Ovary (tissue), 9 donors: Measurements from ENCODE around the gene NID1. TPM values are rescaled to one million over a fixed set of nuclear protein-coding genes. Genes with fewer than 3 reads are reported as not detected.

Experiments
- DNase-seq, 5 donors: peaks; one replicate each; pipeline ENCODE4 v3.0.0-alpha.2; 2019 to 2020
- H3K27ac ChIP-seq, 2 donors: fragments of 200-600 bp; one replicate each; pipeline versions ENCODE4 v1.5.1 to v1.8.0; 2019 to 2022
- H3K27me3 ChIP-seq: fragments of 200-600 bp; one replicate; pipeline ENCODE4 v1.8.0; 2022
- H3K36me3 ChIP-seq: fragments of 200-600 bp; sonication (generic); one replicate; pipeline ENCODE4 v1.5.1; 2019
- H3K4me1 ChIP-seq: one replicate; pipeline ENCODE4 v1.8.1; 2013; ENCODE audit warnings: mild to moderate bottlenecking, moderate library complexity; ENCODE audit not compliant: insufficient read depth
- H3K4me3 ChIP-seq: fragments of 200-600 bp; sonication (generic); one replicate; pipeline ENCODE4 v1.5.1; 2017
- H3K9me3 ChIP-seq, 2 donors: fragments of 200-600 bp in 1 of 2; sonication (generic) in 1 of 2; one replicate each; pipeline versions ENCODE4 v1.5.1 to v1.8.1; 2013 to 2019; ENCODE audit warnings: mild to moderate bottlenecking in 1 of 2, moderate library complexity in 1 of 2
- EP300 ChIP-seq: sonication (generic); formaldehyde crosslinking; IDR thresholded peaks from one replicate; pipeline ENCODE4 v1.6.1; 2017; ENCODE audit warnings: antibody characterized with exemption
- POLR2A ChIP-seq: fragments of 450-650 bp; IDR thresholded peaks from one replicate; pipeline ENCODE4 v1.6.1; 2017; ENCODE audit warnings: antibody characterized with exemption, mild to moderate bottlenecking, moderate library complexity
- WGBS, 3 donors: extraction: QIAGEN DNeasy Blood & Tissue Kit in 1 of 3; methylation state at CpG; one replicate each; pipeline versions ENCODE4 v1.1.5 to v1.1.7; 2013 to 2017; 5-methylcytosine and 5-hydroxymethylcytosine counted together
- intact Hi-C, 4 donors: fragments of 100-400 bp; cut with DNase I; formaldehyde crosslinking; loops; one replicate each; pipeline versions ENCODE4 v1.11.0 to v1.15.1; 2022 to 2023
- polyA plus RNA-seq, 2 donors: library from polyadenylated mRNA; stranded (reverse); fragments of 200-250 nt in 1 of 2; fragments of 350-450 nt in 1 of 2; fragmentation: Illumina TruSeq in 1 of 2; extraction: RNeasy Lipid Tissue Mini Kit (QIAGEN cat#74804) in 1 of 2; gene quantifications; one replicate each; pipeline ENCODE4 v1.2.3, GENCODE V29; 2013 to 2014
- total RNA-seq, 7 donors: library from RNA; depleted of rRNA in 2 of 7; stranded (reverse); fragments of >200 nt in 2 of 7; fragmentation: NEBNext Ultra II Directional in 3 of 7; extraction: Animal tissue kit (Norgen Biotek cat#: 25700) in 3 of 7; gene quantifications; one replicate each; pipeline versions ENCODE4 v1.1.0 to v1.2.4, GENCODE V29; 2016 to 2023
- TF ChIP-seq, protein P1 (sequence below), 3 donors: fragments of 450-650 bp in 2 of 3; fragments of 200-600 bp in 1 of 3; IDR thresholded peaks; one replicate each; pipeline versions ENCODE4 v1.5.1 to v1.8.0; 2016 to 2022; ENCODE audit warnings: antibody characterized with exemption in 3 of 3, mild to moderate bottlenecking in 1 of 3
- donor health status: DM: no; HTN: no; CAD: no; lungs with moderate emphysema.
- donor health status: DM: no; HTN: no; CAD: no.
- donor health status: Bipolar disorder and iron deficiency.
- donor health status: DM: yes; HTN: yes; CAD: no.
- donor health status: DM: no; HTN: no; CAD: no.
- donor health status: DM: yes; HTN: yes; CAD: no.

The NID1 gene
- total and polyA plus RNA-seq, 9 donors, result 59.2 to 147 (median 76.4) TPM

- intact Hi-C loops, result no loop called here
- WGBS, 3 donors, result 27 to 31% (median 29%) methylated on average over 8 of the region's 8 CpGs
- H3K4me3 ChIP-seq, result no peak overlapping the region
- no peak for TF ChIP-seq POLR2A
- TF ChIP-seq EP300, result no peak
- TF ChIP-seq, protein P1, sequence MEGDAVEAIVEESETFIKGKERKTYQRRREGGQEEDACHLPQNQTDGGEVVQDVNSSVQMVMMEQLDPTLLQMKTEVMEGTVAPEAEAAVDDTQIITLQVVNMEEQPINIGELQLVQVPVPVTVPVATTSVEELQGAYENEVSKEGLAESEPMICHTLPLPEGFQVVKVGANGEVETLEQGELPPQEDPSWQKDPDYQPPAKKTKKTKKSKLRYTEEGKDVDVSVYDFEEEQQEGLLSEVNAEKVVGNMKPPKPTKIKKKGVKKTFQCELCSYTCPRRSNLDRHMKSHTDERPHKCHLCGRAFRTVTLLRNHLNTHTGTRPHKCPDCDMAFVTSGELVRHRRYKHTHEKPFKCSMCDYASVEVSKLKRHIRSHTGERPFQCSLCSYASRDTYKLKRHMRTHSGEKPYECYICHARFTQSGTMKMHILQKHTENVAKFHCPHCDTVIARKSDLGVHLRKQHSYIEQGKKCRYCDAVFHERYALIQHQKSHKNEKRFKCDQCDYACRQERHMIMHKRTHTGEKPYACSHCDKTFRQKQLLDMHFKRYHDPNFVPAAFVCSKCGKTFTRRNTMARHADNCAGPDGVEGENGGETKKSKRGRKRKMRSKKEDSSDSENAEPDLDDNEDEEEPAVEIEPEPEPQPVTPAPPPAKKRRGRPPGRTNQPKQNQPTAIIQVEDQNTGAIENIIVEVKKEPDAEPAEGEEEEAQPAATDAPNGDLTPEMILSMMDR (IDR thresholded peaks at IDR 0.05), result no peak
- no peaks in the 10 kb centered on the region for H3K4me1 ChIP-seq
- H3K36me3 ChIP-seq, result no peaks in the 10 kb centered on the region
- DNase-seq, result no peak
- H3K27ac ChIP-seq, result peak overlapping the region in 1 of 2 donors; percentile 30
- H3K27me3 ChIP-seq, result no peaks in the 10 kb centered on the region
- H3K9me3 ChIP-seq, result no peaks in the 10 kb centered on the region
Measured at GRCh38 chr1:236083650-236084385, 18.9 kb upstream of the NID1 start.

- 74 to 85% (median 77%) methylated on average over 4 of the region's 4 CpGs for WGBS, 3 donors
- H3K4me1 ChIP-seq, result no peaks in the 10 kb centered on the region
- intact Hi-C loops, result no loop called here
- no peaks in the 10 kb centered on the region for H3K27me3 ChIP-seq
- H3K36me3 ChIP-seq, result no peaks in the 10 kb centered on the region
- no peak for DNase-seq
- no peak overlapping the region for H3K4me3 ChIP-seq
- H3K9me3 ChIP-seq, result no peaks in the 10 kb centered on the region
- no peak for TF ChIP-seq EP300
- TF ChIP-seq POLR2A, result no peak
- TF ChIP-seq, protein P1 (IDR thresholded peaks at IDR 0.05), result no peak
- no peak overlapping the region for H3K27ac ChIP-seq
Measured at GRCh38 chr1:236082526-236082925, 17.6 kb upstream of the NID1 start.

GRCh38 chr1:236081546-236082227, 16.8 kb upstream of the NID1 start:
- WGBS, 3 donors, result 88 to 95% (median 93%) methylated on average over 10 of the region's 10 CpGs
- intact Hi-C loops, result no loop called here
- no peak for DNase-seq
- TF ChIP-seq, protein P1 (IDR thresholded peaks at IDR 0.05), result no peak
- TF ChIP-seq EP300 (no peak), POLR2A (no peak)
- Histone ChIP-seq H3K27me3 (no peaks in the 10 kb centered on the region), H3K36me3 (no peaks in the 10 kb centered on the region), H3K4me3 (no peak overlapping the region), H3K9me3 (no peaks in the 10 kb centered on the region), H3K27ac (no peak overlapping the region), H3K4me1 (no peaks in the 10 kb centered on the region)

GRCh38 chr1:236079703-236080102, 14.8 kb upstream of the NID1 start:
- no peaks in the 10 kb centered on the region for H3K9me3 ChIP-seq
- WGBS, 3 donors, result 90% methylated on average over 5 of the region's 5 CpGs
- intact Hi-C loops, result no loop called here
- H3K27ac ChIP-seq, result no peak overlapping the region
- TF ChIP-seq, protein P1 (IDR thresholded peaks at IDR 0.05), result no peak
- TF ChIP-seq EP300 (no peak), POLR2A (no peak)
- no peaks in the 10 kb centered on the region for H3K4me1 ChIP-seq
- no peak overlapping the region for H3K4me3 ChIP-seq
- no peaks in the 10 kb centered on the region for H3K36me3 ChIP-seq
- no peaks in the 10 kb centered on the region for H3K27me3 ChIP-seq
- no peak for DNase-seq
